GM18861 (cell line): ENCODE data around the gene MAOA.
A peak's percentile ranks its signal among the peaks of the same experiment; 100 is the strongest.

Experiments
- ATAC-seq: cut with Tn5 transposase; IDR thresholded peaks from one replicate; pipeline ENCODE4 v1.9.1; 2021; ENCODE audit not compliant: unreplicated experiment

Gene MAOA

GRCh38 chrX:43750248-43750676 lies 94.2 kb downstream of the MAOA start:
- peak; percentile 80 for ATAC-seq

- ATAC-seq, result no peak
These were observed 97.5 kb downstream of the MAOA start for GRCh38 chrX:43753637-43754036.

- ATAC-seq, result no peak
These were observed 100.0 kb downstream of the MAOA start for GRCh38 chrX:43756076-43756475.

GRCh38 chrX:43758044-43758443 lies 101.9 kb downstream of the MAOA start:
- ATAC-seq, result no peak

DNA sequence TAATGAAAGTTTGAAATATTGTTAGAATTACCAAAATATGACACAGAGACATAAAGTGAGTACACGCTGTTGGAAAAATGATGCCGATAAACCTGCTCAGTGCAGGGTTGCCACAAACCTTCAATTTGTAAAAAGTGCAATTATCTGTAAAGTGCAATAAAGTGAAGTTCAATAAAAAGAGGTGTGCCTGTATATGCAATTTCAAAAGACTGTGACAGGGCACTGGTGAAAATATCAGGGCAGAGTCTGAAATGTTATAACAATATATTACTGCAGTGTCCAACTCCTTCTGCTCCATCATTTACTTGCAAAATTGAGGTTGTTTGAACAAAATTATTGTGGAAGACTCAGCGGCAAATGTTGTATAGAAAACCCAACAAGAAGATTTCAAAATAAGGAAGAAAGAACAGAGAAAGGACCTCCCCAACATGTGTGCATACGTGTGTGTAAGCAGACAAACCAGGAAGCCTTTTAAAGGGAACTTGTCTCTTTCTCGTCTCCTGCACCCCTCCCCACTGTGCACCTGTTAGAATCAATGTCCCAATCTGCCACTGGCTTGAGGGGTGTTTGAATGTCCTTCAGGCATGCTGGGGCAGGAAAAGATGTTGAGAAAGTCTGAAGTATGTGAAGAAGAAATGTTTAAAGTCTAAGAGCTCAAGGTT lies 130.0 kb downstream of the MAOA start:
- ATAC-seq, result no peak
